HepG2 (cell line): ENCODE measurements around the gene ADCY7.

Source experiments
- BRCA1 ChIP-seq: sonication (generic); formaldehyde crosslinking; IDR thresholded peaks from 2 replicates; pipeline ENCODE4 v1.4.0; 2020; ENCODE audit warnings: missing genetic modification reagents
- HDAC2 ChIP-seq: sonication (generic); formaldehyde crosslinking; IDR thresholded peaks from 2 replicates; pipeline ENCODE4 v1.4.0; 2020; ENCODE audit warnings: missing genetic modification reagents
- POLR2A ChIP-seq, 2 experiments: IDR thresholded peaks; 2 replicates each; pipeline ENCODE4 v1.6.1; 2011; ENCODE audit warnings: low read depth in 2 of 2, low read length in 2 of 2, mild to moderate bottlenecking in 1 of 2, moderate library complexity in 1 of 2; ENCODE audit not compliant: insufficient read depth in 1 of 2
- POLR2G ChIP-seq: fragments of 200-400 bp; formaldehyde crosslinking; IDR thresholded peaks from 2 replicates; pipeline ENCODE4 v1.6.1; 2018; ENCODE audit warnings: mild to moderate bottlenecking, low read depth, low read length, moderate library complexity
- RBAK ChIP-seq: sonication (generic); formaldehyde crosslinking; IDR thresholded peaks from 2 replicates; pipeline ENCODE4 v1.5.1; 2020; ENCODE audit warnings: mild to moderate bottlenecking, missing genetic modification reagents
- TBX2 ChIP-seq: sonication (generic); formaldehyde crosslinking; IDR thresholded peaks from 2 replicates; pipeline ENCODE4 v1.5.0; 2020; ENCODE audit warnings: missing genetic modification reagents, mild to moderate bottlenecking, borderline replicate concordance
- ZNF121 ChIP-seq: sonication (generic); formaldehyde crosslinking; IDR thresholded peaks from 2 replicates; pipeline ENCODE4 v1.5.0; 2020; ENCODE audit warnings: mild to moderate bottlenecking, missing genetic modification reagents
- ZNF274 ChIP-seq: sonication (generic); formaldehyde crosslinking; IDR thresholded peaks from 2 replicates; pipeline ENCODE4 v1.5.1; 2020; ENCODE audit warnings: mild to moderate bottlenecking, missing genetic modification reagents
- TF ChIP-seq, protein P1 (sequence below): sonication (generic); formaldehyde crosslinking; IDR thresholded peaks from 2 replicates; pipeline ENCODE4 v1.5.0; 2020; ENCODE audit warnings: mild to moderate bottlenecking, missing genetic modification reagents, moderate library complexity

DNA sequence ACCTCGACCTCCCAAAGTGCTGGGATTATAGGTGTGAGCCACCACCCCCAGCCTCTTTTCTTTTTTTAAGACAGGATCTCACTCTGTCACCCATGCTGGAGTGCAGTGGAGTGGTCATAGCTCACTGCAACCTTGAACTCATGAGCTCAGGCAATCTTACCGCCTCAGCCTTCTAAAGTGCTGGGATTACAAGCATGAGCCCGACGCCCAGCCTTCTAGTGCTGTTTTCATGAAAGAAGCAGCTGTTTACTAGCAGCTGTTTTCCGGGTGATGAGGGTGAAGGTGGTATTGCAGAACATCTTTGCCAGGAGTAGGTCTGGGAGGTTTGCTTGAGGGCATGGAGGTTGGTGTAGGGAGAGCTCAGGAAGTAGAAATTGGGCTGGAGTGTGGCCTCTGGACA is 2.0 kb downstream of the ADCY7 start:
- no peak for TF ChIP-seq ZNF121 (CRISPR knock-in tag)
- no peak for TF ChIP-seq BRCA1 (CRISPR knock-in tag)
- no peak for TF ChIP-seq TBX2 (CRISPR knock-in tag)
- no peak for TF ChIP-seq POLR2A (IDR thresholded peaks at IDR 0.05; ENCODE audit: insufficient read depth in 1 of 2, low read depth in 2 of 2, low read length in 2 of 2)
- no peak for TF ChIP-seq POLR2G
- TF ChIP-seq ZNF274 (CRISPR knock-in tag): no peak
- no peak for TF ChIP-seq HDAC2
- no peak for TF ChIP-seq RBAK (CRISPR knock-in tag)
- TF ChIP-seq, protein P1, sequence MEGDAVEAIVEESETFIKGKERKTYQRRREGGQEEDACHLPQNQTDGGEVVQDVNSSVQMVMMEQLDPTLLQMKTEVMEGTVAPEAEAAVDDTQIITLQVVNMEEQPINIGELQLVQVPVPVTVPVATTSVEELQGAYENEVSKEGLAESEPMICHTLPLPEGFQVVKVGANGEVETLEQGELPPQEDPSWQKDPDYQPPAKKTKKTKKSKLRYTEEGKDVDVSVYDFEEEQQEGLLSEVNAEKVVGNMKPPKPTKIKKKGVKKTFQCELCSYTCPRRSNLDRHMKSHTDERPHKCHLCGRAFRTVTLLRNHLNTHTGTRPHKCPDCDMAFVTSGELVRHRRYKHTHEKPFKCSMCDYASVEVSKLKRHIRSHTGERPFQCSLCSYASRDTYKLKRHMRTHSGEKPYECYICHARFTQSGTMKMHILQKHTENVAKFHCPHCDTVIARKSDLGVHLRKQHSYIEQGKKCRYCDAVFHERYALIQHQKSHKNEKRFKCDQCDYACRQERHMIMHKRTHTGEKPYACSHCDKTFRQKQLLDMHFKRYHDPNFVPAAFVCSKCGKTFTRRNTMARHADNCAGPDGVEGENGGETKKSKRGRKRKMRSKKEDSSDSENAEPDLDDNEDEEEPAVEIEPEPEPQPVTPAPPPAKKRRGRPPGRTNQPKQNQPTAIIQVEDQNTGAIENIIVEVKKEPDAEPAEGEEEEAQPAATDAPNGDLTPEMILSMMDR: no peak
